DND-41 (cell line): Measurements from ENCODE around the gene CYP46A1.

Source experiments
- ATAC-seq: fragments of 200-7000 bp; cut with Tn5 transposase; 3 replicates; pipeline ENCODE4 v1.9.1; 2021; ENCODE audit warnings: low read depth; ENCODE audit not compliant: insufficient read depth
- DNase-seq: peaks from one replicate; pipeline ENCODE4 v3.0.0-alpha.2; 2020
- H2AFZ ChIP-seq: 2 replicates; pipeline ENCODE4 v1.6.0; 2012; ENCODE audit warnings: low read depth, low read length
- H3K27ac ChIP-seq: 2 replicates; pipeline ENCODE4 v1.5.1; 2012; ENCODE audit warnings: low read length, inconsistent platforms
- H3K27me3 ChIP-seq: fragments of 200-600 bp; sonication (generic); 2 replicates; pipeline ENCODE4 v1.6.0; 2012; ENCODE audit warnings: low read length, mild to moderate bottlenecking, inconsistent platforms; ENCODE audit not compliant: insufficient read depth, poor library complexity
- H3K36me3 ChIP-seq: 2 replicates; pipeline ENCODE4 v1.5.1; 2012; ENCODE audit warnings: low read length, inconsistent platforms; ENCODE audit not compliant: insufficient read depth
- H3K4me1 ChIP-seq: 2 replicates; pipeline ENCODE4 v1.5.1; 2012; ENCODE audit warnings: mild to moderate bottlenecking, low read length; ENCODE audit not compliant: insufficient read depth
- H3K4me2 ChIP-seq: 2 replicates; pipeline ENCODE4 v1.6.0; 2012; ENCODE audit warnings: mild to moderate bottlenecking, moderate library complexity, low read length, inconsistent platforms; ENCODE audit not compliant: insufficient read depth
- H3K4me3 ChIP-seq, 2 experiments: fragments of 200-600 bp in 1 of 2; shearing (Covaris generic) in 1 of 2; 2 replicates each; pipeline ENCODE4 v1.5.1; 2012 to 2016; ENCODE audit warnings: inconsistent platforms in 2 of 2, low read length in 2 of 2, mild to moderate bottlenecking in 2 of 2, low read depth in 1 of 2, moderate library complexity in 1 of 2
- H3K79me2 ChIP-seq: 2 replicates; pipeline ENCODE4 v1.6.0; 2012; ENCODE audit warnings: low read length, inconsistent platforms; ENCODE audit not compliant: insufficient read depth
- H3K9ac ChIP-seq: 2 replicates; pipeline ENCODE4 v1.6.0; 2012; ENCODE audit warnings: low read depth, mild to moderate bottlenecking, inconsistent platforms, low read length, moderate library complexity
- H3K9me3 ChIP-seq: 2 replicates; pipeline ENCODE4 v1.5.1; 2012; ENCODE audit warnings: low read length, moderate library complexity, mild to moderate bottlenecking, inconsistent platforms; ENCODE audit not compliant: insufficient read depth, severe bottlenecking
- H4K20me1 ChIP-seq: 2 replicates; pipeline ENCODE4 v1.6.0; 2012; ENCODE audit warnings: low read length; ENCODE audit not compliant: insufficient read depth
- CTCF ChIP-seq: IDR thresholded peaks from 2 replicates; pipeline ENCODE4 v1.5.1; 2012; ENCODE audit warnings: borderline replicate concordance, low read length, moderate library complexity, mild to moderate bottlenecking; ENCODE audit not compliant: poor library complexity, severe bottlenecking; ENCODE audit errors: extremely low read depth
- EZH2 ChIP-seq: IDR thresholded peaks from 3 replicates; pipeline ENCODE4 v1.6.1; 2012; ENCODE audit warnings: borderline replicate concordance, low read depth, mild to moderate bottlenecking, moderate library complexity, low read length, inconsistent platforms; ENCODE audit not compliant: severe bottlenecking

The CYP46A1 gene

GRCh38 chr14:99663386-99664057, 20.6 kb upstream of the CYP46A1 start:
- no peaks in the 10 kb centered on the region for H3K36me3 ChIP-seq
- no peak overlapping the region for H3K4me2 ChIP-seq
- DNase-seq, result no peak
- peaks cover 6% of the 10 kb centered on the region for H3K27me3 ChIP-seq
- no peak for ATAC-seq
- TF ChIP-seq EZH2 (no peak), CTCF (no peak)
- no peak overlapping the region for H3K27ac ChIP-seq
- H3K4me1 ChIP-seq, result no peaks in the 10 kb centered on the region
- no peaks in the 10 kb centered on the region for H3K79me2 ChIP-seq
- H3K9me3 ChIP-seq, result no peaks in the 10 kb centered on the region
- H3K4me3 ChIP-seq, result no peak overlapping the region
- no peak overlapping the region for H3K9ac ChIP-seq
- no peak overlapping the region for H2AFZ ChIP-seq
- peaks cover 5% of the 10 kb centered on the region for H4K20me1 ChIP-seq

GRCh38 chr14:99664058-99664936, 19.8 kb upstream of the CYP46A1 start:
- Histone ChIP-seq H3K4me3 (no peak overlapping the region), H4K20me1 (peaks cover 5% of the 10 kb centered on the region), H3K27me3 (peaks cover 6% of the 10 kb centered on the region), H3K9me3 (no peaks in the 10 kb centered on the region), H2AFZ (no peak overlapping the region), H3K79me2 (no peaks in the 10 kb centered on the region), H3K9ac (no peak overlapping the region), H3K27ac (no peak overlapping the region), H3K36me3 (no peaks in the 10 kb centered on the region), H3K4me2 (no peak overlapping the region), H3K4me1 (no peaks in the 10 kb centered on the region)
- ATAC-seq, result no peak
- no peak for DNase-seq
- no peak for TF ChIP-seq EZH2
- no peak for TF ChIP-seq CTCF

- Histone ChIP-seq H3K4me1 (no peaks in the 10 kb centered on the region), H4K20me1 (peaks cover 5% of the 10 kb centered on the region), H3K4me2 (no peak overlapping the region), H3K9me3 (no peaks in the 10 kb centered on the region), H2AFZ (no peak overlapping the region), H3K4me3 (no peak overlapping the region), H3K79me2 (no peaks in the 10 kb centered on the region), H3K27me3 (peaks cover 6% of the 10 kb centered on the region), H3K27ac (no peak overlapping the region), H3K9ac (no peak overlapping the region), H3K36me3 (no peaks in the 10 kb centered on the region)
- TF ChIP-seq EZH2 (no peak), CTCF (no peak)
- no peak for DNase-seq
- no peak for ATAC-seq
Observed at GRCh38 chr14:99664937-99665273, 19.2 kb upstream of the CYP46A1 start.
